Measurements from ENCODE around the gene CNOT8. TPM values are rescaled to one million over a fixed set of nuclear protein-coding genes. Genes with fewer than 3 reads are reported as not detected.
"Not testable (repeated sequence)": the region's sequence is repeated elsewhere in the genome, so short reads cannot be mapped to it uniquely, and the experiment has no call there.

CNOT8 gene
- total RNA-seq, 1 donor from 2014 or later, result 56.4 TPM

GRCh38 chr5:154899151-154899816 is 40.9 kb downstream of the CNOT8 start:
- Mint-ChIP-seq H3K36me3 (ENCODE audit: insufficient read depth) (peaks cover 34% of the 10 kb centered on the region), H3K27me3 (no peaks in the 10 kb centered on the region), H3K4me3 (ENCODE audit: low read depth) (no peak overlapping the region), H3K27ac (no peak overlapping the region), H3K9me3 (ENCODE audit: low read depth) (no peaks in the 10 kb centered on the region), H3K4me1 (ENCODE audit: low read depth) (no peaks in the 10 kb centered on the region)
- DNase-seq (ENCODE audit: low spot score, unreplicated experiment), result no peak
- no peak for TF ChIP-seq CTCF (IDR thresholded peaks at IDR 0.05; ENCODE audit: unreplicated experiment)

GRCh38 chr5:154900066-154900465 is 41.6 kb downstream of the CNOT8 start:
- no peak for TF ChIP-seq CTCF (IDR thresholded peaks at IDR 0.05; ENCODE audit: unreplicated experiment)
- Mint-ChIP-seq H3K27me3 (no peaks in the 10 kb centered on the region), H3K4me1 (ENCODE audit: low read depth) (no peaks in the 10 kb centered on the region), H3K4me3 (ENCODE audit: low read depth) (no peak overlapping the region), H3K27ac (no peak overlapping the region), H3K9me3 (ENCODE audit: low read depth) (no peaks in the 10 kb centered on the region), H3K36me3 (ENCODE audit: insufficient read depth) (peaks cover 35% of the 10 kb centered on the region)
- no peak for DNase-seq (ENCODE audit: low spot score, unreplicated experiment)

GRCh38 chr5:154901276-154901675 is 42.8 kb downstream of the CNOT8 start:
- Mint-ChIP-seq H3K27ac (no peak overlapping the region), H3K36me3 (ENCODE audit: insufficient read depth) (peaks cover 28% of the 10 kb centered on the region), H3K4me1 (ENCODE audit: low read depth) (no peaks in the 10 kb centered on the region), H3K4me3 (ENCODE audit: low read depth) (no peak overlapping the region), H3K9me3 (ENCODE audit: low read depth) (no peaks in the 10 kb centered on the region), H3K27me3 (no peaks in the 10 kb centered on the region)
- no peak for TF ChIP-seq CTCF (IDR thresholded peaks at IDR 0.05; ENCODE audit: unreplicated experiment)
- DNase-seq (ENCODE audit: low spot score, unreplicated experiment), result no peak

GRCh38 chr5:154901913-154902312 is 43.5 kb downstream of the CNOT8 start:
- Mint-ChIP-seq H3K36me3 (ENCODE audit: insufficient read depth) (peaks cover 25% of the 10 kb centered on the region), H3K4me1 (ENCODE audit: low read depth) (no peaks in the 10 kb centered on the region), H3K27ac (no peak overlapping the region), H3K9me3 (ENCODE audit: low read depth) (no peaks in the 10 kb centered on the region), H3K27me3 (no peaks in the 10 kb centered on the region), H3K4me3 (ENCODE audit: low read depth) (no peak overlapping the region)
- DNase-seq (ENCODE audit: low spot score, unreplicated experiment), result no peak
- TF ChIP-seq CTCF (IDR thresholded peaks at IDR 0.05; ENCODE audit: unreplicated experiment), result no peak

GRCh38 chr5:154905601-154906000 is 47.2 kb downstream of the CNOT8 start:
- peaks cover 21% of the 10 kb centered on the region for H3K36me3 Mint-ChIP-seq (ENCODE audit: insufficient read depth)

GRCh38 chr5:154916874-154917273 is 58.4 kb downstream of the CNOT8 start:
- no peak for TF ChIP-seq CTCF (IDR thresholded peaks at IDR 0.05; ENCODE audit: unreplicated experiment)
- Mint-ChIP-seq H3K27ac (no peak overlapping the region), H3K27me3 (no peaks in the 10 kb centered on the region), H3K36me3 (ENCODE audit: insufficient read depth) (peaks cover 20% of the 10 kb centered on the region), H3K4me3 (ENCODE audit: low read depth) (no peak overlapping the region), H3K4me1 (ENCODE audit: low read depth) (no peaks in the 10 kb centered on the region), H3K9me3 (ENCODE audit: low read depth) (no peaks in the 10 kb centered on the region)
- no peak for DNase-seq (ENCODE audit: low spot score, unreplicated experiment)

More at GRCh38 chr5:154905601-154906000, 47.2 kb downstream of the CNOT8 start:
- H3K4me3 Mint-ChIP-seq (ENCODE audit: low read depth); H3K9me3 Mint-ChIP-seq (ENCODE audit: low read depth); H3K27ac Mint-ChIP-seq; H3K4me1 Mint-ChIP-seq (ENCODE audit: low read depth); DNase-seq (ENCODE audit: low spot score, unreplicated experiment); H3K27me3 Mint-ChIP-seq: not testable (repeated sequence)
